ENCODE data around the gene KPNA3.
"Not testable (repeated sequence)": the region's sequence is repeated elsewhere in the genome, so short reads cannot be mapped to it uniquely, and the experiment has no call there.

KPNA3 gene

GRCh38 chr13:49772828-49773227 lies 19.7 kb downstream of the KPNA3 start:
- Histone ChIP-seq H3K27ac (ENCODE audit: low read depth, low read length) (no peak overlapping the region), H2BK120ac (ENCODE audit: insufficient read depth, low read length, poor library complexity) (no peak overlapping the region), H4K91ac (ENCODE audit: low read depth, low read length) (no peak overlapping the region), H3K18ac (ENCODE audit: low read length) (no peak overlapping the region), H3K79me1 (ENCODE audit: low read length) (no peaks in the 10 kb centered on the region), H2BK5ac (ENCODE audit: low read depth, low read length, poor library complexity) (no peak overlapping the region), H3K4me2 (ENCODE audit: low read length) (no peak overlapping the region), H2AFZ (ENCODE audit: insufficient read depth, low read length, poor library complexity) (no peak overlapping the region), H3K27me3 (ENCODE audit: insufficient read depth, low read length) (no peaks in the 10 kb centered on the region), H3K14ac (ENCODE audit: low read length) (no peak overlapping the region), H2BK12ac (ENCODE audit: low read length) (no peak overlapping the region), H4K12ac (ENCODE audit: low read depth, low read length) (no peak overlapping the region), H3K23ac (ENCODE audit: low read length) (no peak overlapping the region), H3K36me3 (ENCODE audit: control insufficient read depth in 1 of 2, insufficient read depth in 2 of 2, low read length in 2 of 2) (no peaks in the 10 kb centered on the region), H4K8ac (ENCODE audit: low read depth, low read length) (no peak overlapping the region), H3K9me3 (ENCODE audit: insufficient read depth, low read depth, low read length) (no peaks in the 10 kb centered on the region), H3K4me1 (ENCODE audit: control insufficient read depth in 1 of 2, insufficient read depth in 2 of 2, low read length in 2 of 2) (peaks cover 0 to 1% of the 10 kb centered on the region in 2 experiments), H2AK5ac (ENCODE audit: low read length) (no peak overlapping the region), H3K9ac (ENCODE audit: low read length) (no peak overlapping the region), H3K4ac (ENCODE audit: low read depth, low read length) (no peak overlapping the region), H3K4me3 (ENCODE audit: low read depth, low read length) (no peak overlapping the region), H3K79me2 (ENCODE audit: control insufficient read depth, insufficient read depth, low read length, poor library complexity) (no peaks in the 10 kb centered on the region)
- DNase-seq: no peak
- no CpG with 5 or more reads among the region's 2 CpGs for WGBS (ENCODE audit: extremely low coverage, insufficient coverage, insufficient read length)

- not testable (repeated sequence) for H3K36me3 ChIP-seq (ENCODE audit: control insufficient read depth in 1 of 2, insufficient read depth in 2 of 2, low read length in 2 of 2); H4K12ac ChIP-seq (ENCODE audit: low read depth, low read length); H3K9me3 ChIP-seq (ENCODE audit: insufficient read depth, low read depth, low read length); H3K9ac ChIP-seq (ENCODE audit: low read length); H2BK5ac ChIP-seq (ENCODE audit: low read depth, low read length, poor library complexity); H3K79me2 ChIP-seq (ENCODE audit: control insufficient read depth, insufficient read depth, low read length, poor library complexity); H3K23ac ChIP-seq (ENCODE audit: low read length); H2AFZ ChIP-seq (ENCODE audit: insufficient read depth, low read length, poor library complexity); DNase-seq; H3K4me1 ChIP-seq (ENCODE audit: control insufficient read depth in 1 of 2, insufficient read depth in 2 of 2, low read length in 2 of 2); H3K4ac ChIP-seq (ENCODE audit: low read depth, low read length); H3K4me3 ChIP-seq (ENCODE audit: low read depth, low read length); H3K14ac ChIP-seq (ENCODE audit: low read length); H3K18ac ChIP-seq (ENCODE audit: low read length); H3K4me2 ChIP-seq (ENCODE audit: low read length); H2AK5ac ChIP-seq (ENCODE audit: low read length); H2BK120ac ChIP-seq (ENCODE audit: insufficient read depth, low read length, poor library complexity); H4K91ac ChIP-seq (ENCODE audit: low read depth, low read length); H3K27ac ChIP-seq (ENCODE audit: low read depth, low read length); H3K79me1 ChIP-seq (ENCODE audit: low read length); H3K27me3 ChIP-seq (ENCODE audit: insufficient read depth, low read length); H4K8ac ChIP-seq (ENCODE audit: low read depth, low read length); H2BK12ac ChIP-seq (ENCODE audit: low read length)
- WGBS (ENCODE audit: extremely low coverage, insufficient coverage, insufficient read length): no CpG with 5 or more reads among the region's 32 CpGs
Observed at GRCh38 chr13:49761811-49762210, 30.7 kb downstream of the KPNA3 start.

- Histone ChIP-seq H2BK5ac (ENCODE audit: low read depth, low read length, poor library complexity) (no peak overlapping the region), H4K91ac (ENCODE audit: low read depth, low read length) (no peak overlapping the region), H4K12ac (ENCODE audit: low read depth, low read length) (no peak overlapping the region), H3K9me3 (ENCODE audit: insufficient read depth, low read depth, low read length) (peaks cover 2% of the 10 kb centered on the region), H3K79me1 (ENCODE audit: low read length) (no peaks in the 10 kb centered on the region), H2AK5ac (ENCODE audit: low read length) (no peak overlapping the region), H3K9ac (ENCODE audit: low read length) (no peak overlapping the region), H3K4me2 (ENCODE audit: low read length) (no peak overlapping the region), H3K27me3 (ENCODE audit: insufficient read depth, low read length) (no peaks in the 10 kb centered on the region), H3K4ac (ENCODE audit: low read depth, low read length) (no peak overlapping the region), H3K4me3 (ENCODE audit: low read depth, low read length) (no peak overlapping the region), H2AFZ (ENCODE audit: insufficient read depth, low read length, poor library complexity) (no peak overlapping the region), H2BK12ac (ENCODE audit: low read length) (no peak overlapping the region), H3K79me2 (ENCODE audit: control insufficient read depth, insufficient read depth, low read length, poor library complexity) (no peaks in the 10 kb centered on the region), H3K18ac (ENCODE audit: low read length) (no peak overlapping the region), H3K23ac (ENCODE audit: low read length) (no peak overlapping the region), H3K27ac (ENCODE audit: low read depth, low read length) (no peak overlapping the region), H3K36me3 (ENCODE audit: control insufficient read depth in 1 of 2, insufficient read depth in 2 of 2, low read length in 2 of 2) (peaks cover 0 to 5% of the 10 kb centered on the region in 2 experiments), H3K14ac (ENCODE audit: low read length) (no peak overlapping the region), H2BK120ac (ENCODE audit: insufficient read depth, low read length, poor library complexity) (no peak overlapping the region), H3K4me1 (ENCODE audit: control insufficient read depth in 1 of 2, insufficient read depth in 2 of 2, low read length in 2 of 2) (no peaks in the 10 kb centered on the region), H4K8ac (ENCODE audit: low read depth, low read length) (no peak overlapping the region)
- no CpG with 5 or more reads among the region's 5 CpGs for WGBS (ENCODE audit: extremely low coverage, insufficient coverage, insufficient read length)
- DNase-seq: no peak
Observed at GRCh38 chr13:49760558-49760957, 31.9 kb downstream of the KPNA3 start.

GRCh38 chr13:49759503-49759902 lies 33.0 kb downstream of the KPNA3 start:
- Histone ChIP-seq H2BK5ac (ENCODE audit: low read depth, low read length, poor library complexity) (no peak overlapping the region), H3K9ac (ENCODE audit: low read length) (no peak overlapping the region), H3K4me2 (ENCODE audit: low read length) (no peak overlapping the region), H2BK120ac (ENCODE audit: insufficient read depth, low read length, poor library complexity) (no peak overlapping the region), H3K36me3 (ENCODE audit: control insufficient read depth in 1 of 2, insufficient read depth in 2 of 2, low read length in 2 of 2) (peaks cover 0 to 5% of the 10 kb centered on the region in 2 experiments), H4K8ac (ENCODE audit: low read depth, low read length) (no peak overlapping the region), H3K4me1 (ENCODE audit: control insufficient read depth in 1 of 2, insufficient read depth in 2 of 2, low read length in 2 of 2) (no peaks in the 10 kb centered on the region), H3K79me2 (ENCODE audit: control insufficient read depth, insufficient read depth, low read length, poor library complexity) (no peaks in the 10 kb centered on the region), H4K12ac (ENCODE audit: low read depth, low read length) (no peak overlapping the region), H3K9me3 (ENCODE audit: insufficient read depth, low read depth, low read length) (peaks cover 2% of the 10 kb centered on the region), H3K27me3 (ENCODE audit: insufficient read depth, low read length) (no peaks in the 10 kb centered on the region), H3K23ac (ENCODE audit: low read length) (no peak overlapping the region), H3K79me1 (ENCODE audit: low read length) (no peaks in the 10 kb centered on the region), H3K4me3 (ENCODE audit: low read depth, low read length) (no peak overlapping the region), H3K4ac (ENCODE audit: low read depth, low read length) (no peak overlapping the region), H4K91ac (ENCODE audit: low read depth, low read length) (no peak overlapping the region), H2AK5ac (ENCODE audit: low read length) (no peak overlapping the region), H3K27ac (ENCODE audit: low read depth, low read length) (no peak overlapping the region), H2AFZ (ENCODE audit: insufficient read depth, low read length, poor library complexity) (no peak overlapping the region), H3K18ac (ENCODE audit: low read length) (no peak overlapping the region), H2BK12ac (ENCODE audit: low read length) (no peak overlapping the region), H3K14ac (ENCODE audit: low read length) (no peak overlapping the region)
- no peak for DNase-seq
- no CpG with 5 or more reads among the region's 3 CpGs for WGBS (ENCODE audit: extremely low coverage, insufficient coverage, insufficient read length)

All from trophoblast cell (in vitro differentiated cells and primary cell).